ENCODE measurements around the gene NCKAP5L. TPM values are rescaled to one million over a fixed set of nuclear protein-coding genes. Genes with fewer than 3 reads are reported as not detected.

The NCKAP5L gene
- total RNA-seq, 1 experiment from 2014 or later = 13.3 TPM

DNA sequence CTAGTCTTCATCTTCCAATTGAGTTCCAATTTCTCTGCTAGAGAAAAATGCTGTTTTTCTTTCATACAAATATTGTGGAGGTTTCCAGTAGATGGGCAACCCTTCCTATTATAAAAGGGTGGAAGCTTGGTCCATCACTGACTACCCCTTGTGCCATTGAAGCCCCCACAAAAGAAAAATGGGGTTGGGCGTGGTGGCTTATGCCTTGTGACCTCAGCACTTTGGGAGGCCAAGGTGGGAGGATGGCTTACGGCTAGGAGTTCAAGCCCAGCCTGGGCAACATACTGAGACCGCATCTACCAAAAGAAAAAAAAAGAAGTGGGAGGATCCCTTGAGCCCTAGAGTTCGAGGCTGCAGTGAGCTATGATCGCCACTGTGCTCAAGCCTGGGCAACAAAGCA is 22.8 kb downstream of the NCKAP5L start:
- Histone ChIP-seq H2AFZ (ENCODE audit: low read length) (no peak overlapping the region), H3K9me3 (ENCODE audit: low read length) (no peaks in the 10 kb centered on the region), H3K27me3 (ENCODE audit: low read length) (no peaks in the 10 kb centered on the region), H3K4me1 (ENCODE audit: insufficient read depth, low read length) (no peaks in the 10 kb centered on the region), H3K79me2 (ENCODE audit: low read length) (no peaks in the 10 kb centered on the region), H3K9ac (ENCODE audit: low read length) (no peak overlapping the region), H3F3A (ENCODE audit: low read length, unreplicated experiment) (no peaks in the 10 kb centered on the region), H3K9me2 (replicated peaks; ENCODE audit: low read length) (no peaks in the 10 kb centered on the region), H3K36me3 (ENCODE audit: low read depth, low read length) (no peaks in the 10 kb centered on the region), H4K20me1 (ENCODE audit: low read length) (no peaks in the 10 kb centered on the region), H3K4me2 (ENCODE audit: low read length) (no peak overlapping the region), H3K27ac (ENCODE audit: low read length) (no peak overlapping the region), H3K4me3 (ENCODE audit: low read length) (no peak overlapping the region)
- TF ChIP-seq EZH2 (IDR thresholded peaks at IDR 0.05; ENCODE audit: low read length, unreplicated experiment) (no peak), EZH2phosphoT487 (IDR thresholded peaks at IDR 0.05; ENCODE audit: borderline replicate concordance, low read length) (no peak)
- TF ChIP-seq, protein P1, sequence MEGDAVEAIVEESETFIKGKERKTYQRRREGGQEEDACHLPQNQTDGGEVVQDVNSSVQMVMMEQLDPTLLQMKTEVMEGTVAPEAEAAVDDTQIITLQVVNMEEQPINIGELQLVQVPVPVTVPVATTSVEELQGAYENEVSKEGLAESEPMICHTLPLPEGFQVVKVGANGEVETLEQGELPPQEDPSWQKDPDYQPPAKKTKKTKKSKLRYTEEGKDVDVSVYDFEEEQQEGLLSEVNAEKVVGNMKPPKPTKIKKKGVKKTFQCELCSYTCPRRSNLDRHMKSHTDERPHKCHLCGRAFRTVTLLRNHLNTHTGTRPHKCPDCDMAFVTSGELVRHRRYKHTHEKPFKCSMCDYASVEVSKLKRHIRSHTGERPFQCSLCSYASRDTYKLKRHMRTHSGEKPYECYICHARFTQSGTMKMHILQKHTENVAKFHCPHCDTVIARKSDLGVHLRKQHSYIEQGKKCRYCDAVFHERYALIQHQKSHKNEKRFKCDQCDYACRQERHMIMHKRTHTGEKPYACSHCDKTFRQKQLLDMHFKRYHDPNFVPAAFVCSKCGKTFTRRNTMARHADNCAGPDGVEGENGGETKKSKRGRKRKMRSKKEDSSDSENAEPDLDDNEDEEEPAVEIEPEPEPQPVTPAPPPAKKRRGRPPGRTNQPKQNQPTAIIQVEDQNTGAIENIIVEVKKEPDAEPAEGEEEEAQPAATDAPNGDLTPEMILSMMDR (conservative IDR thresholded peaks at IDR 0.05; ENCODE audit: low read depth, low read length) = no peak
- ChIA-PET CTCF (no interaction called here), POLR2A (ENCODE audit: unreplicated experiment) (no interaction called here)
- no TSS peak for BruUV-seq (replicated peaks)
- no peak for DNase-seq
- no peak for ATAC-seq
- intact Hi-C loops (cut with micrococcal nuclease) = no loop called here

DNA sequence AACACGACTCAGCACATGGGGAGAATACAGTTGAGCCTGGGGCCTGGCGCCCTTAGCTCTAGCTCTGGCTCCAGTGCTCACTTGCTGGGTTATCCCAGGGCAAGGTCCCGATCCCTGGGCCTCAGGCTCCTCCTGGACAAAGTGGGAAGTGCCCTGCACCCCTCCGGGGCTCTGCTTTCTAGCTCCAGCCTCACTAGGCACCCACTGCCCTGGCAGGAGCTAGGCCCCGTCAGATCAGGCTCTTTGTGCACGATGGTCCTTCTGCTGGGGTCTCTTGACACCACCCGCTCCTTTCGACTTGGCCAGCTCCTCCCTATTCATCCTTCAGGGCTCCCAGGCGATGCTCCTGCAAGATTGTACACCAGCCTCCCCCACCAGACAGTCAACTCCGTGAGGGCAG is 23.4 kb downstream of the NCKAP5L start:
- no peak for TF ChIP-seq EZH2 (IDR thresholded peaks at IDR 0.05; ENCODE audit: low read length, unreplicated experiment)
- TF ChIP-seq, protein P1 (conservative IDR thresholded peaks at IDR 0.05; ENCODE audit: low read depth, low read length) = no peak
- no peak for TF ChIP-seq EZH2phosphoT487 (IDR thresholded peaks at IDR 0.05; ENCODE audit: borderline replicate concordance, low read length)
- CTCF ChIA-PET = no interaction called here
- Histone ChIP-seq H3K9me2 (replicated peaks; ENCODE audit: low read length) (no peaks in the 10 kb centered on the region), H3K36me3 (ENCODE audit: low read depth, low read length) (no peaks in the 10 kb centered on the region), H3K27me3 (ENCODE audit: low read length) (no peaks in the 10 kb centered on the region), H3K27ac (ENCODE audit: low read length) (no peak overlapping the region), H3K4me1 (ENCODE audit: insufficient read depth, low read length) (no peaks in the 10 kb centered on the region), H2AFZ (ENCODE audit: low read length) (no peak overlapping the region), H4K20me1 (ENCODE audit: low read length) (no peaks in the 10 kb centered on the region), H3K79me2 (ENCODE audit: low read length) (no peaks in the 10 kb centered on the region), H3K9me3 (ENCODE audit: low read length) (no peaks in the 10 kb centered on the region), H3K4me2 (ENCODE audit: low read length) (no peak overlapping the region), H3K9ac (ENCODE audit: low read length) (no peak overlapping the region), H3K4me3 (ENCODE audit: low read length) (no peak overlapping the region), H3F3A (ENCODE audit: low read length, unreplicated experiment) (no peaks in the 10 kb centered on the region)
- intact Hi-C loops (cut with micrococcal nuclease) = no loop called here
- DNase-seq = no peak
- POLR2A ChIA-PET (ENCODE audit: unreplicated experiment) = no interaction called here
- BruUV-seq (replicated peaks) = TSS peak; percentile 18
- ATAC-seq = no peak

DNA sequence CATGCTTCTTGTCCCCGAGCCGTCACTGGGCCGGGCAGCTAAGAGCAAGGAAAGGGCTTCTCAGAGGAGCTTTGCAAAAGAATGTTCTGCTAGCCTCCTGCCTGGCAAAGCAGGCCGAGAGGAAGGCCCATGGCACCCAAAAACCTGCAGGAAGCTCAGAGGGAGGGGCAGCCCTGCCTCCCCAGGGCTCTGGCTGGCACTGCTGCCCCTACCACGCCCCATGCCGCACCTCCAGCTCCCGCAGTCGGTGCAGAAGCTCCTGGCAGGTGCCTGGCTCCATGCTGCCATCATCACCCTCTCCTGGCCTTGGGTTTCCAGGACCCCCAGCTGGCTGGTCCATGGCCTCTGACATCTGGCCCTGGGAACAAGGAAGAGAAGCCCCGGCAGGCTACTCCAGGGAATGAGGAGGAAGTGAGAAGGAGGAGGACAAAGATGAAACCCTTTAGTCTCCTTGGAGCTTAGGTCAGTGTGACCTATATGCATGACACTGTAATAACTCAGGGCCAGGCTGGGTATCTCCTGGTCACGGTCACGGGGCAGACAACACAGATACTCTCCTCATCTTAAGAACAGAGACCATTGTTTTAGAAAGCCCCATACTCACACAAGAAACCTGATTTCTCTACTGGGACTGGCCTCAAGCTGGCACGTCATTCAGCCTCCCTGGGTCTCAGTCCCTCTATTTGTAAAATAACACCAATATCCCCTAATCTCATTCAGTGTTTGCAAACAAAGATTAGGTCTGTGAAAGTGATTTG is 24.3 kb downstream of the NCKAP5L start:
- H3K9ac ChIP-seq (ENCODE audit: low read length) = no peak overlapping the region
- H3K9me3 ChIP-seq (ENCODE audit: low read length) = no peaks in the 10 kb centered on the region
- TF ChIP-seq EZH2phosphoT487 (IDR thresholded peaks at IDR 0.05; ENCODE audit: borderline replicate concordance, low read length) (no peak), EZH2 (IDR thresholded peaks at IDR 0.05; ENCODE audit: low read length, unreplicated experiment) (no peak)
- TF ChIP-seq, protein P1 (conservative IDR thresholded peaks at IDR 0.05; ENCODE audit: low read depth, low read length) = no peak
- CTCF ChIA-PET = no interaction called here
- POLR2A ChIA-PET (ENCODE audit: unreplicated experiment) = no interaction called here
- no peaks in the 10 kb centered on the region for H3K36me3 ChIP-seq (ENCODE audit: low read depth, low read length)
- H4K20me1 ChIP-seq (ENCODE audit: low read length) = no peaks in the 10 kb centered on the region
- no peak overlapping the region for H3K4me2 ChIP-seq (ENCODE audit: low read length)
- no peaks in the 10 kb centered on the region for H3K27me3 ChIP-seq (ENCODE audit: low read length)
- intact Hi-C loops (cut with micrococcal nuclease) = no loop called here
- H3K4me3 ChIP-seq (ENCODE audit: low read length) = no peak overlapping the region
- DNase-seq (no peak), ATAC-seq (no peak)
- H3F3A ChIP-seq (ENCODE audit: low read length, unreplicated experiment) = no peaks in the 10 kb centered on the region
- no peaks in the 10 kb centered on the region for H3K9me2 ChIP-seq (replicated peaks; ENCODE audit: low read length)
- BruUV-seq (replicated peaks) = no TSS peak
- no peaks in the 10 kb centered on the region for H3K4me1 ChIP-seq (ENCODE audit: insufficient read depth, low read length)
- no peak overlapping the region for H3K27ac ChIP-seq (ENCODE audit: low read length)
- H3K79me2 ChIP-seq (ENCODE audit: low read length) = no peaks in the 10 kb centered on the region
- H2AFZ ChIP-seq (ENCODE audit: low read length) = no peak overlapping the region
